Ishikawa (cell line): Measurements from ENCODE around the gene DCN.

Source experiments
- CEBPB ChIP-seq: IDR thresholded peaks from 2 replicates; pipeline ENCODE4 v1.6.1; 2012
- CREB1 ChIP-seq: IDR thresholded peaks from 2 replicates; pipeline ENCODE4 v1.6.1; 2012; ENCODE audit warnings: low read depth
- EGR1 ChIP-seq: IDR thresholded peaks from 2 replicates; pipeline ENCODE4 v1.6.1; 2012
- EP300 ChIP-seq: IDR thresholded peaks from 2 replicates; pipeline ENCODE4 v1.6.1; 2012; ENCODE audit warnings: borderline replicate concordance
- FOXM1 ChIP-seq: IDR thresholded peaks from 2 replicates; pipeline ENCODE4 v1.6.1; 2012; ENCODE audit warnings: low read depth, borderline replicate concordance
- MAX ChIP-seq: IDR thresholded peaks from 2 replicates; pipeline ENCODE4 v1.6.1; 2012
- NFIC ChIP-seq: IDR thresholded peaks from 2 replicates; pipeline ENCODE4 v1.6.1; 2012
- RAD21 ChIP-seq: IDR thresholded peaks from 2 replicates; pipeline ENCODE4 v1.6.1; 2012; ENCODE audit warnings: low read depth
- REST ChIP-seq: IDR thresholded peaks from 2 replicates; pipeline ENCODE4 v1.6.1; 2012; ENCODE audit warnings: low read depth, mild to moderate bottlenecking
- TAF1 ChIP-seq: IDR thresholded peaks from 2 replicates; pipeline ENCODE4 v1.6.1; 2012; ENCODE audit warnings: low read depth, mild to moderate bottlenecking
- TCF12 ChIP-seq: IDR thresholded peaks from 2 replicates; pipeline ENCODE4 v1.6.1; 2012; ENCODE audit warnings: low read depth
- TEAD4 ChIP-seq: IDR thresholded peaks from 2 replicates; pipeline ENCODE4 v1.6.1; 2012
- USF1 ChIP-seq: IDR thresholded peaks from 2 replicates; pipeline ENCODE4 v1.6.1; 2012
- YY1 ChIP-seq: IDR thresholded peaks from 2 replicates; pipeline ENCODE4 v1.6.1; 2012; ENCODE audit warnings: low read depth
- ZBTB7A ChIP-seq: IDR thresholded peaks from 2 replicates; pipeline ENCODE4 v1.6.1; 2012; ENCODE audit warnings: low read depth

Gene DCN

GRCh38 chr12:91138337-91138920, 44.2 kb downstream of the DCN start:
- TF ChIP-seq EGR1 (no peak), FOXM1 (no peak), YY1 (no peak), RAD21 (no peak), NFIC (no peak), ZBTB7A (no peak), MAX (no peak), TAF1 (no peak), CEBPB (no peak), CREB1 (no peak), USF1 (no peak)

- TF ChIP-seq ZBTB7A (no peak), CREB1 (no peak), TEAD4 (no peak), MAX (no peak)
These were observed 48.7 kb downstream of the DCN start for GRCh38 chr12:91133871-91134270.

- no peak for TF ChIP-seq TAF1
- no peak for TF ChIP-seq TEAD4
- TF ChIP-seq ZBTB7A = no peak
- no peak for TF ChIP-seq CEBPB
- no peak for TF ChIP-seq CREB1
- no peak for TF ChIP-seq MAX
- no peak for TF ChIP-seq NFIC
- TF ChIP-seq TCF12 = no peak
These were observed 52.8 kb downstream of the DCN start for GRCh38 chr12:91129662-91130362.

GRCh38 chr12:91127751-91128150, 54.9 kb downstream of the DCN start:
- no peak for TF ChIP-seq NFIC

GRCh38 chr12:91127306-91127705, 55.3 kb downstream of the DCN start:
- no peak for TF ChIP-seq EGR1
- TF ChIP-seq CREB1 = no peak
- no peak for TF ChIP-seq TAF1
- TF ChIP-seq NFIC = no peak
- TF ChIP-seq FOXM1 = no peak
- TF ChIP-seq REST = no peak
- TF ChIP-seq TCF12 = no peak
- no peak for TF ChIP-seq USF1
- TF ChIP-seq ZBTB7A = no peak
- no peak for TF ChIP-seq TEAD4
- TF ChIP-seq CEBPB = no peak
- no peak for TF ChIP-seq YY1

GRCh38 chr12:91126516-91126915, 56.1 kb downstream of the DCN start:
- TF ChIP-seq MAX (no peak), ZBTB7A (no peak), EP300 (no peak), NFIC (no peak), TCF12 (no peak), RAD21 (no peak), EGR1 (no peak), CREB1 (no peak), USF1 (no peak), TEAD4 (no peak), CEBPB (no peak), TAF1 (no peak), YY1 (no peak), FOXM1 (no peak), REST (no peak)
